HEK293 (cell line): ENCODE results near the gene KLHL17.

Experiments
- BCL11A ChIP-seq: fragments of 450-650 bp; formaldehyde crosslinking; IDR thresholded peaks from 2 replicates; pipeline ENCODE4 v1.5.1; 2016; ENCODE audit warnings: low read depth, missing biosample characterization, missing genetic modification characterization
- EGR2 ChIP-seq: fragments of 450-650 bp; formaldehyde crosslinking; IDR thresholded peaks from 2 replicates; pipeline ENCODE4 v1.5.1; 2016; ENCODE audit warnings: low read depth, missing biosample characterization, missing genetic modification characterization
- IKZF3 ChIP-seq: fragments of 450-650 bp; IDR thresholded peaks from 2 replicates; pipeline ENCODE4 v1.5.0; 2018; ENCODE audit warnings: missing biosample characterization, mild to moderate bottlenecking, missing genetic modification characterization, moderate library complexity
- KLF1 ChIP-seq: fragments of 450-650 bp; formaldehyde crosslinking; IDR thresholded peaks from 2 replicates; pipeline ENCODE4 v1.5.1; 2016; ENCODE audit warnings: missing biosample characterization, missing genetic modification characterization
- SP2 ChIP-seq: fragments of 450-650 bp; formaldehyde crosslinking; IDR thresholded peaks from 2 replicates; pipeline ENCODE4 v1.5.1; 2016; ENCODE audit warnings: missing biosample characterization, missing genetic modification characterization
- ZBTB20 ChIP-seq: fragments of 450-650 bp; formaldehyde crosslinking; IDR thresholded peaks from 2 replicates; pipeline ENCODE4 v1.5.1; 2016; ENCODE audit warnings: missing biosample characterization, missing genetic modification characterization
- ZBTB48 ChIP-seq: fragments of 450-650 bp; formaldehyde crosslinking; IDR thresholded peaks from 2 replicates; pipeline ENCODE4 v1.5.1; 2016; ENCODE audit warnings: missing biosample characterization, missing genetic modification characterization
- ZFHX2 ChIP-seq: fragments of 450-650 bp; formaldehyde crosslinking; conservative IDR thresholded peaks from 2 replicates; pipeline ENCODE4 v1.5.1; 2016; ENCODE audit warnings: missing biosample characterization, missing genetic modification characterization
- ZFP37 ChIP-seq: fragments of 450-650 bp; formaldehyde crosslinking; IDR thresholded peaks from 2 replicates; pipeline ENCODE4 v1.5.1; 2016; ENCODE audit warnings: missing biosample characterization, missing genetic modification characterization
- ZNF16 ChIP-seq: fragments of 450-650 bp; formaldehyde crosslinking; IDR thresholded peaks from 2 replicates; pipeline ENCODE4 v1.5.1; 2016; ENCODE audit warnings: low read depth, missing biosample characterization, missing genetic modification characterization
- ZNF2 ChIP-seq: fragments of 450-650 bp; formaldehyde crosslinking; IDR thresholded peaks from 2 replicates; pipeline ENCODE4 v1.5.1; 2016; ENCODE audit warnings: missing biosample characterization, missing genetic modification characterization
- ZNF366 ChIP-seq: fragments of 450-650 bp; formaldehyde crosslinking; conservative IDR thresholded peaks from 2 replicates; pipeline ENCODE4 v1.5.1; 2016; ENCODE audit warnings: missing biosample characterization, missing genetic modification characterization
- ZNF404 ChIP-seq: fragments of 450-650 bp; formaldehyde crosslinking; IDR thresholded peaks from 2 replicates; pipeline ENCODE4 v1.5.1; 2017; ENCODE audit warnings: missing biosample characterization, missing genetic modification characterization
- ZNF423 ChIP-seq: fragments of 450-650 bp; formaldehyde crosslinking; IDR thresholded peaks from 2 replicates; pipeline ENCODE4 v1.5.1; 2016; ENCODE audit warnings: missing biosample characterization, missing genetic modification characterization
- ZNF600 ChIP-seq: fragments of 450-650 bp; formaldehyde crosslinking; IDR thresholded peaks from 2 replicates; pipeline ENCODE4 v1.5.1; 2016; ENCODE audit warnings: missing biosample characterization, missing genetic modification characterization
- ZNF677 ChIP-seq: fragments of 450-650 bp; IDR thresholded peaks from 2 replicates; pipeline ENCODE4 v1.5.0; 2018; ENCODE audit warnings: missing biosample characterization, mild to moderate bottlenecking, missing genetic modification characterization, moderate library complexity
- ZNF76 ChIP-seq: fragments of 450-650 bp; formaldehyde crosslinking; IDR thresholded peaks from 2 replicates; pipeline ENCODE4; 2016; ENCODE audit warnings: low read depth, missing biosample characterization, missing genetic modification characterization, borderline replicate concordance
- TF ChIP-seq, protein P1 (sequence below): fragments of 450-650 bp; IDR thresholded peaks from 2 replicates; pipeline ENCODE4 v1.5.1; 2018; ENCODE audit warnings: missing biosample characterization, mild to moderate bottlenecking, missing genetic modification characterization
- TF ChIP-seq, protein P2 (sequence below): fragments of 450-650 bp; formaldehyde crosslinking; IDR thresholded peaks from 2 replicates; pipeline ENCODE4 v1.5.1; 2017; ENCODE audit warnings: missing biosample characterization, missing genetic modification characterization
- TF ChIP-seq, protein P3 (sequence below): fragments of 450-650 bp; formaldehyde crosslinking; IDR thresholded peaks from 2 replicates; pipeline ENCODE4 v1.5.1; 2016; ENCODE audit warnings: missing biosample characterization, missing genetic modification characterization
- TF ChIP-seq, protein P4 (sequence below): fragments of 450-650 bp; formaldehyde crosslinking; IDR thresholded peaks from 2 replicates; pipeline ENCODE4 v1.5.1; 2016; ENCODE audit warnings: missing biosample characterization, missing genetic modification characterization
- TF ChIP-seq, protein P5 (sequence below): fragments of 450-650 bp; formaldehyde crosslinking; IDR thresholded peaks from 2 replicates; pipeline ENCODE4 v1.5.1; 2016; ENCODE audit warnings: missing biosample characterization, missing genetic modification characterization

The KLHL17 gene

DNA sequence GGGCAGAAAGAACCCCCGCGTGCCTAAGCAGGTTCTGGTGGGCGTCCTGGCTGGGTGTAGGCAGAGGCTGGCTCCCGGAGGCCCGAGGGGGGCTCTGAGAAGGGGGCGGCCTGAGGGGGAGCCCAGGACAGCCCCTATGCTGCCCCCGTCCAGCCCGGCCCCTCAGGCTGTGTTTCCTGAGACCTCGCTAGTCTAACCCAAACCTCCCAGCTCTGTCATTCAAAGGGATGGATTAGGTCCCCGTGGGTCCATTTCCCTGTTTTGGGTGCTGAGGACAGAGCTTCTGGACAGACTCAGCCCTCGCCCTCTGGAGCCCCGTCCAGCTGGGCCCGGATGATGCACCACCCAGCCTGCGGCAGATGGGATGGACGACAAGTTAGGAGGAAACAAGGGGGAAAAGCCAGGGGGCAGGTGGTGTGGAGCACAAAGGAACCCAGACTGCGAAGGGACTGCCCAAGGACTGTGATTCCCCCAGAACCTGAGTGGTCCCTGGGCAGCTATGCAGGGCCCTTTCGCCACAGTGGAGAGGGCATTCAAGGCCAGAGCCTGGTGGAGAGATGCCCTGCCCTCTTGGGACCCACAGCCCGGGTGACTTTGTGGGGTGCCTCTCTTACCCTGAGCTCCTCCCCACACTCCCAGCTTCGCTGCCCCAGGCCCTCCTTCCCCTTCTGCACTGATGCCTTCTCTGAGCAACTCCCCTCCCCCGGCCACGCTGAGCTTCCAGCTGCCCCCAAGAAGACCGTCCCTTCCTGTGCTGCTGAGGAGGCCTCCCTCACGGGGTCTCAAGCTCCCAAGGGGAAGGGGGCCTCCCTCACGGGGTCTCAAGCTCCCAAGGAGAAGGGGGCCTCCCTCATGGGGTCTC, 36.7 kb downstream of the KLHL17 start (continued):
- TF ChIP-seq, protein P1, sequence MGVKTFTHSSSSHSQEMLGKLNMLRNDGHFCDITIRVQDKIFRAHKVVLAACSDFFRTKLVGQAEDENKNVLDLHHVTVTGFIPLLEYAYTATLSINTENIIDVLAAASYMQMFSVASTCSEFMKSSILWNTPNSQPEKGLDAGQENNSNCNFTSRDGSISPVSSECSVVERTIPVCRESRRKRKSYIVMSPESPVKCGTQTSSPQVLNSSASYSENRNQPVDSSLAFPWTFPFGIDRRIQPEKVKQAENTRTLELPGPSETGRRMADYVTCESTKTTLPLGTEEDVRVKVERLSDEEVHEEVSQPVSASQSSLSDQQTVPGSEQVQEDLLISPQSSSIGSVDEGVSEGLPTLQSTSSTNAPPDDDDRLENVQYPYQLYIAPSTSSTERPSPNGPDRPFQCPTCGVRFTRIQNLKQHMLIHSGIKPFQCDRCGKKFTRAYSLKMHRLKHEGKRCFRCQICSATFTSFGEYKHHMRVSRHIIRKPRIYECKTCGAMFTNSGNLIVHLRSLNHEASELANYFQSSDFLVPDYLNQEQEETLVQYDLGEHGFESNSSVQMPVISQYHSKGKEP (tag by site-specific recombination): 0 out of 2 replicates have a peak, but pooled peaks have one; percentile 17
- TF ChIP-seq, protein P2, sequence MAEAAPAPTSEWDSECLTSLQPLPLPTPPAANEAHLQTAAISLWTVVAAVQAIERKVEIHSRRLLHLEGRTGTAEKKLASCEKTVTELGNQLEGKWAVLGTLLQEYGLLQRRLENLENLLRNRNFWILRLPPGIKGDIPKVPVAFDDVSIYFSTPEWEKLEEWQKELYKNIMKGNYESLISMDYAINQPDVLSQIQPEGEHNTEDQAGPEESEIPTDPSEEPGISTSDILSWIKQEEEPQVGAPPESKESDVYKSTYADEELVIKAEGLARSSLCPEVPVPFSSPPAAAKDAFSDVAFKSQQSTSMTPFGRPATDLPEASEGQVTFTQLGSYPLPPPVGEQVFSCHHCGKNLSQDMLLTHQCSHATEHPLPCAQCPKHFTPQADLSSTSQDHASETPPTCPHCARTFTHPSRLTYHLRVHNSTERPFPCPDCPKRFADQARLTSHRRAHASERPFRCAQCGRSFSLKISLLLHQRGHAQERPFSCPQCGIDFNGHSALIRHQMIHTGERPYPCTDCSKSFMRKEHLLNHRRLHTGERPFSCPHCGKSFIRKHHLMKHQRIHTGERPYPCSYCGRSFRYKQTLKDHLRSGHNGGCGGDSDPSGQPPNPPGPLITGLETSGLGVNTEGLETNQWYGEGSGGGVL (tag by site-specific recombination): peak; percentile 68
- TF ChIP-seq ZNF677 (tag by site-specific recombination) (no peak), ZFHX2 (tag by site-specific recombination) (peak; percentile 74), KLF1 (tag by site-specific recombination) (no peak; the same call in 1 of the 2 replicates), ZNF2 (0 out of 2 replicates have a peak, but pooled peaks have one; percentile 22), ZNF600 (tag by site-specific recombination) (peak; percentile 89), ZFP37 (tag by site-specific recombination) (no peak), ZNF366 (tag by site-specific recombination) (peak; percentile 72), ZBTB20 (tag by site-specific recombination) (peak; percentile 72), ZNF76 (tag by site-specific recombination) (0 out of 2 replicates have a peak, but pooled peaks have one; percentile 13), ZNF404 (no peak), EGR2 (peak; percentile 59; the same call in 1 of the 2 replicates), ZNF16 (no peak), ZNF423 (tag by site-specific recombination) (0 out of 2 replicates have a peak, but pooled peaks have one; percentile 43), IKZF3 (tag by site-specific recombination) (peak; percentile 19; the same call in 1 of the 2 replicates), SP2 (tag by site-specific recombination) (peak; percentile 15; the same call in 1 of the 2 replicates), ZBTB48 (tag by site-specific recombination) (peak; percentile 93), BCL11A (tag by site-specific recombination) (peak; percentile 68)
- TF ChIP-seq, protein P3, sequence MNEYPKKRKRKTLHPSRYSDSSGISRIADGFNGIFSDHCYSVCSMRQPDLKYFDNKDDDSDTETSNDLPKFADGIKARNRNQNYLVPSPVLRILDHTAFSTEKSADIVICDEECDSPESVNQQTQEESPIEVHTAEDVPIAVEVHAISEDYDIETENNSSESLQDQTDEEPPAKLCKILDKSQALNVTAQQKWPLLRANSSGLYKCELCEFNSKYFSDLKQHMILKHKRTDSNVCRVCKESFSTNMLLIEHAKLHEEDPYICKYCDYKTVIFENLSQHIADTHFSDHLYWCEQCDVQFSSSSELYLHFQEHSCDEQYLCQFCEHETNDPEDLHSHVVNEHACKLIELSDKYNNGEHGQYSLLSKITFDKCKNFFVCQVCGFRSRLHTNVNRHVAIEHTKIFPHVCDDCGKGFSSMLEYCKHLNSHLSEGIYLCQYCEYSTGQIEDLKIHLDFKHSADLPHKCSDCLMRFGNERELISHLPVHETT (tag by site-specific recombination): peak; percentile 64; the same call in 1 of the 2 replicates
- TF ChIP-seq, protein P4, sequence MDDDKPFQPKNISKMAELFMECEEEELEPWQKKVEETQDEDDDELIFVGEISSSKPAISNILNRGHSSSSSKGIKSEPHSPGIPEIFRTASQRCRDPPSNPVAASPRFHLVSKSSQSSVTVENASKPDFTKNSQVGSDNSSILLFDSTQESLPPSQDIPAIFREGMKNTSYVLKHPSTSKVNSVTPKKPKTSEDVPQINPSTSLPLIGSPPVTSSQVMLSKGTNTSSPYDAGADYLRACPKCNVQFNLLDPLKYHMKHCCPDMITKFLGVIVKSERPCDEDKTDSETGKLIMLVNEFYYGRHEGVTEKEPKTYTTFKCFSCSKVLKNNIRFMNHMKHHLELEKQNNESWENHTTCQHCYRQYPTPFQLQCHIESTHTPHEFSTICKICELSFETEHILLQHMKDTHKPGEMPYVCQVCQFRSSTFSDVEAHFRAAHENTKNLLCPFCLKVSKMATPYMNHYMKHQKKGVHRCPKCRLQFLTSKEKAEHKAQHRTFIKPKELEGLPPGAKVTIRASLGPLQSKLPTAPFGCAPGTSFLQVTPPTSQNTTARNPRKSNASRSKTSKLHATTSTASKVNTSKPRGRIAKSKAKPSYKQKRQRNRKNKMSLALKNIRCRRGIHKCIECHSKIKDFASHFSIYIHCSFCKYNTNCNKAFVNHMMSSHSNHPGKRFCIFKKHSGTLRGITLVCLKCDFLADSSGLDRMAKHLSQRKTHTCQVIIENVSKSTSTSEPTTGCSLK (tag by site-specific recombination): no peak
- TF ChIP-seq, protein P5, sequence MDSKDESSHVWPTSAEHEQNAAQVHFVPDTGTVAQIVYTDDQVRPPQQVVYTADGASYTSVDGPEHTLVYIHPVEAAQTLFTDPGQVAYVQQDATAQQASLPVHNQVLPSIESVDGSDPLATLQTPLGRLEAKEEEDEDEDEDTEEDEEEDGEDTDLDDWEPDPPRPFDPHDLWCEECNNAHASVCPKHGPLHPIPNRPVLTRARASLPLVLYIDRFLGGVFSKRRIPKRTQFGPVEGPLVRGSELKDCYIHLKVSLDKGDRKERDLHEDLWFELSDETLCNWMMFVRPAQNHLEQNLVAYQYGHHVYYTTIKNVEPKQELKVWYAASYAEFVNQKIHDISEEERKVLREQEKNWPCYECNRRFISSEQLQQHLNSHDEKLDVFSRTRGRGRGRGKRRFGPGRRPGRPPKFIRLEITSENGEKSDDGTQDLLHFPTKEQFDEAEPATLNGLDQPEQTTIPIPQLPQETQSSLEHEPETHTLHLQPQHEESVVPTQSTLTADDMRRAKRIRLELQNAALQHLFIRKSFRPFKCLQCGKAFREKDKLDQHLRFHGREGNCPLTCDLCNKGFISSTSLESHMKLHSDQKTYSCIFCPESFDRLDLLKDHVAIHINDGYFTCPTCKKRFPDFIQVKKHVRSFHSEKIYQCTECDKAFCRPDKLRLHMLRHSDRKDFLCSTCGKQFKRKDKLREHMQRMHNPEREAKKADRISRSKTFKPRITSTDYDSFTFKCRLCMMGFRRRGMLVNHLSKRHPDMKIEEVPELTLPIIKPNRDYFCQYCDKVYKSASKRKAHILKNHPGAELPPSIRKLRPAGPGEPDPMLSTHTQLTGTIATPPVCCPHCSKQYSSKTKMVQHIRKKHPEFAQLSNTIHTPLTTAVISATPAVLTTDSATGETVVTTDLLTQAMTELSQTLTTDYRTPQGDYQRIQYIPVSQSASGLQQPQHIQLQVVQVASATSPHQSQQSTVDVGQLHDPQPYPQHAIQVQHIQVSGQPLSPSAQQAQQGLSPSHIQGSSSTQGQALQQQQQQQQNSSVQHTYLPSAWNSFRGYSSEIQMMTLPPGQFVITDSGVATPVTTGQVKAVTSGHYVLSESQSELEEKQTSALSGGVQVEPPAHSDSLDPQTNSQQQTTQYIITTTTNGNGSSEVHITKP (tag by site-specific recombination): peak; percentile 78
